ENCODE results near the gene RPL22L1.

The RPL22L1 gene

GRCh38 chr3:170816341-170816740 lies 53.7 kb downstream of the RPL22L1 start:
- no peak overlapping the region for H3K9ac ChIP-seq (ENCODE audit: low read depth, low read length, poor library complexity)
- no peak for DNase-seq (ENCODE audit: low spot score)
- H3K14ac ChIP-seq (ENCODE audit: low read length), result no peak overlapping the region
- H3K4me2 ChIP-seq (ENCODE audit: insufficient read depth, low read length, poor library complexity, severe bottlenecking), result no peak overlapping the region
- H3K36me3 ChIP-seq (replicated peaks in 1 of 2; ENCODE audit: control insufficient read depth in 2 of 2, insufficient read depth in 2 of 2, low read length in 2 of 2), result no peaks in the 10 kb centered on the region
- H3K4me3 ChIP-seq (ENCODE audit: low read length in 2 of 2), result no peak overlapping the region
- no peak overlapping the region for H2BK12ac ChIP-seq (ENCODE audit: low read length)
- no peak overlapping the region for H2BK120ac ChIP-seq (ENCODE audit: low read depth, low read length)
- no peaks in the 10 kb centered on the region for H3K4me1 ChIP-seq (ENCODE audit: control insufficient read depth in 2 of 2, insufficient read depth in 1 of 2, low read depth in 1 of 2, low read length in 2 of 2)
- H3K18ac ChIP-seq (ENCODE audit: low read length), result no peak overlapping the region
- no peak overlapping the region for H3K27ac ChIP-seq (replicated peaks; ENCODE audit: low read length)
- no peak overlapping the region for H4K8ac ChIP-seq (ENCODE audit: low read depth, low read length)
- H2BK15ac ChIP-seq (ENCODE audit: low read length), result no peak overlapping the region
- H4K91ac ChIP-seq (ENCODE audit: low read depth, low read length, poor library complexity), result no peak overlapping the region
- H3K9me3 ChIP-seq (replicated peaks in 1 of 2; ENCODE audit: control insufficient read depth in 2 of 2, insufficient read depth in 1 of 2, low read depth in 1 of 2, low read length in 2 of 2), result no peaks in the 10 kb centered on the region
- no peak overlapping the region for H2BK5ac ChIP-seq (ENCODE audit: low read length)
- H3K23ac ChIP-seq (ENCODE audit: low read depth, low read length, poor library complexity), result no peak overlapping the region
- H3K79me1 ChIP-seq (ENCODE audit: low read depth, low read length), result no peaks in the 10 kb centered on the region
- peaks cover 0 to 38% (median 8%) of the 10 kb centered on the region in 3 experiments for H3K27me3 ChIP-seq (ENCODE audit: control insufficient read depth in 3 of 3, insufficient read depth in 3 of 3, low read depth in 1 of 3, low read length in 3 of 3)
- H2AK5ac ChIP-seq (ENCODE audit: low read depth, low read length), result no peak overlapping the region
- H3K4ac ChIP-seq (ENCODE audit: low read length), result no peak overlapping the region
- H2AFZ ChIP-seq (ENCODE audit: low read length), result no peak overlapping the region
- WGBS, 2 donors (ENCODE audit: extremely low coverage in 2 of 2, insufficient read length in 2 of 2, insufficient replicate concordance in 1 of 2), result no CpG with 5 or more reads among the region's 2 CpGs

GRCh38 chr3:170815936-170816335 lies 54.1 kb downstream of the RPL22L1 start:
- H2BK120ac ChIP-seq (ENCODE audit: low read depth, low read length), result no peak overlapping the region
- no CpG with 5 or more reads among the region's 3 CpGs for WGBS, 2 donors (ENCODE audit: extremely low coverage in 2 of 2, insufficient read length in 2 of 2, insufficient replicate concordance in 1 of 2)
- H2BK15ac ChIP-seq (ENCODE audit: low read length), result no peak overlapping the region

GRCh38 chr3:170815340-170815739 lies 54.7 kb downstream of the RPL22L1 start:
- no peak overlapping the region for H2BK12ac ChIP-seq (ENCODE audit: low read length)

More at GRCh38 chr3:170815936-170816335, 54.1 kb downstream of the RPL22L1 start:
- H3K4me1 ChIP-seq (ENCODE audit: control insufficient read depth in 2 of 2, insufficient read depth in 1 of 2, low read depth in 1 of 2, low read length in 2 of 2), result no peaks in the 10 kb centered on the region
- H3K23ac ChIP-seq (ENCODE audit: low read depth, low read length, poor library complexity), result no peak overlapping the region
- H2BK5ac ChIP-seq (ENCODE audit: low read length), result no peak overlapping the region
- no peaks in the 10 kb centered on the region for H3K36me3 ChIP-seq (replicated peaks in 1 of 2; ENCODE audit: control insufficient read depth in 2 of 2, insufficient read depth in 2 of 2, low read length in 2 of 2)
- no peak for DNase-seq (ENCODE audit: low spot score)
- H3K18ac ChIP-seq (ENCODE audit: low read length), result no peak overlapping the region
- no peak overlapping the region for H3K4me3 ChIP-seq (ENCODE audit: low read length in 2 of 2)
- H4K8ac ChIP-seq (ENCODE audit: low read depth, low read length), result no peak overlapping the region
- no peak overlapping the region for H2AK5ac ChIP-seq (ENCODE audit: low read depth, low read length)
- no peak overlapping the region for H2BK12ac ChIP-seq (ENCODE audit: low read length)
- no peaks in the 10 kb centered on the region for H3K9me3 ChIP-seq (replicated peaks in 1 of 2; ENCODE audit: control insufficient read depth in 2 of 2, insufficient read depth in 1 of 2, low read depth in 1 of 2, low read length in 2 of 2)
- no peak overlapping the region for H3K27ac ChIP-seq (replicated peaks; ENCODE audit: low read length)
- H3K79me1 ChIP-seq (ENCODE audit: low read depth, low read length), result no peaks in the 10 kb centered on the region
- H3K9ac ChIP-seq (ENCODE audit: low read depth, low read length, poor library complexity), result no peak overlapping the region
- H3K4me2 ChIP-seq (ENCODE audit: insufficient read depth, low read length, poor library complexity, severe bottlenecking), result no peak overlapping the region
- H3K27me3 ChIP-seq (ENCODE audit: control insufficient read depth in 3 of 3, insufficient read depth in 3 of 3, low read depth in 1 of 3, low read length in 3 of 3), result peaks cover 0 to 38% (median 8%) of the 10 kb centered on the region in 3 experiments
- H2AFZ ChIP-seq (ENCODE audit: low read length), result no peak overlapping the region
- no peak overlapping the region for H3K4ac ChIP-seq (ENCODE audit: low read length)
- no peak overlapping the region for H4K91ac ChIP-seq (ENCODE audit: low read depth, low read length, poor library complexity)
- H3K14ac ChIP-seq (ENCODE audit: low read length), result no peak overlapping the region

More at GRCh38 chr3:170815340-170815739, 54.7 kb downstream of the RPL22L1 start:
- H3K36me3 ChIP-seq (replicated peaks in 1 of 2; ENCODE audit: control insufficient read depth in 2 of 2, insufficient read depth in 2 of 2, low read length in 2 of 2), result no peaks in the 10 kb centered on the region
- no peak overlapping the region for H3K23ac ChIP-seq (ENCODE audit: low read depth, low read length, poor library complexity)
- no peak overlapping the region for H2BK120ac ChIP-seq (ENCODE audit: low read depth, low read length)
- no peak overlapping the region for H3K4me2 ChIP-seq (ENCODE audit: insufficient read depth, low read length, poor library complexity, severe bottlenecking)
- no peak overlapping the region for H2AK5ac ChIP-seq (ENCODE audit: low read depth, low read length)
- peaks cover 0 to 38% (median 8%) of the 10 kb centered on the region in 3 experiments for H3K27me3 ChIP-seq (ENCODE audit: control insufficient read depth in 3 of 3, insufficient read depth in 3 of 3, low read depth in 1 of 3, low read length in 3 of 3)
- H3K4ac ChIP-seq (ENCODE audit: low read length), result no peak overlapping the region
- H4K8ac ChIP-seq (ENCODE audit: low read depth, low read length), result no peak overlapping the region
- H3K4me3 ChIP-seq (ENCODE audit: low read length in 2 of 2), result no peak overlapping the region
- no peak overlapping the region for H3K14ac ChIP-seq (ENCODE audit: low read length)
- no peak overlapping the region for H3K18ac ChIP-seq (ENCODE audit: low read length)
- no peaks in the 10 kb centered on the region for H3K79me1 ChIP-seq (ENCODE audit: low read depth, low read length)
- H3K27ac ChIP-seq (replicated peaks; ENCODE audit: low read length), result no peak overlapping the region
- H3K9ac ChIP-seq (ENCODE audit: low read depth, low read length, poor library complexity), result no peak overlapping the region
- no peak overlapping the region for H2BK5ac ChIP-seq (ENCODE audit: low read length)
- no peak overlapping the region for H4K91ac ChIP-seq (ENCODE audit: low read depth, low read length, poor library complexity)
- no peak overlapping the region for H2AFZ ChIP-seq (ENCODE audit: low read length)
- H2BK15ac ChIP-seq (ENCODE audit: low read length), result no peak overlapping the region
- no CpG with 5 or more reads among the region's 8 CpGs for WGBS, 2 donors (ENCODE audit: extremely low coverage in 2 of 2, insufficient read length in 2 of 2, insufficient replicate concordance in 1 of 2)
- H3K9me3 ChIP-seq (replicated peaks in 1 of 2; ENCODE audit: control insufficient read depth in 2 of 2, insufficient read depth in 1 of 2, low read depth in 1 of 2, low read length in 2 of 2), result no peaks in the 10 kb centered on the region
- DNase-seq (ENCODE audit: low spot score), result no peak
- H3K4me1 ChIP-seq (ENCODE audit: control insufficient read depth in 2 of 2, insufficient read depth in 1 of 2, low read depth in 1 of 2, low read length in 2 of 2), result no peaks in the 10 kb centered on the region
